ENCODE measurements around the gene HTD2. TPM values are rescaled to one million over a fixed set of nuclear protein-coding genes. Genes with fewer than 3 reads are reported as not detected.

The HTD2 gene
- 10 to 100 TPM; 14.6 to 15.1 TPM for total RNA-seq
- 16.4 TPM for polyA plus RNA-seq (ENCODE audit: insufficient read depth, low read depth, low replicate concordance)
- long read RNA-seq, donor 1, transcript HTD2-201 (5 exons, 1,508 nt): major isoform, 8 of 12 reads
- long read RNA-seq, donor 1, partial matches to known transcripts: 0 of 12 reads
- long read RNA-seq, donor 1, other reads (novel, unspliced or antisense): 0 of 12 reads
- long read RNA-seq, donor 2, partial matches to known transcripts: 0 of 1 reads
- long read RNA-seq, donor 2, other reads (novel, unspliced or antisense): 0 of 1 reads

DNA sequence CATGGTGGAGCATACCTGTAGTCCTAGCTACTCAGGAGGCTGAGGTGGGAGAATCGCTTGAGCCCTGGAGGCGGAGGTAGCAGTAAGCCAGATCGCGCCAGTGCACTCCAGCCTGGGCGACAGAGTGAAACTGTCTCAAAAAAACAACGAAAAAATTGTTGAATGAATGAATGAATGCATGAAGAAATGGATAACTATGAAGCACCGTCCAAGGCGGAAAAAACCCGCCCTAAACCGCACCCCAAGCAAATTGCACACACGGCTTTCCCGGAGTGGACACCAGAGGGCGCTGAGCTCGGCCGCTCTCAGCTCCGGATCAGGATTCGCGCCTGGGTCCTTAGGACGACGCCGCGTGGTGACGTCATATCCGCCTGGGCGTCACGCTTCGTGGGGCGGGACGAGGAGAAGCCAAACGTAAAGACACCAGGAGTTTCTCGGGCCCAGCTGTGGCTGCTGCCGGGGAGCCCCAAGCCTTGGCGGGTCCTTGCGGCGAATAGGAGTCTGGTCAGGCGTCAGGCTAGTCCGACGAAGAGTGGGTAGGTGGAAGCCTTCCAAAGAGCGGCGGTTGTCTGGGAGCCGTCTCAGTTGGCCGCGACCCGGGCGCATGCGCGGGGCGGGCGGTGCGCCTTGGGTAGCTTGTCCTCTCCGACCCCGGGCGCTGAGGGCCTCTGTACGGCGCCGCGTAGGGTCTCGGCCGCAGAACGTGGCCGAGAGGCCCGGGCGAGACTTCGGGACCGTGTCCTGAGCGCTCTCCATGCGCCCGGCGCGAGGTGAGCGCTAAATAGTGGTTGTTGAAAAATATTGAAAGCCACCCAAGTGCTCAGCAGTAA is at the start of gene HTD2, which contains the start of gene RPP14:
HTD2 (plus strand) TSS at position 639 of the 830 bp plus-strand sequence. CDS start 11,094 bp downstream, outside the sequence.
RPP14 (plus strand) TSS at position 364 of the 830 bp plus-strand sequence. CDS start 4,085 bp downstream, outside the sequence.
- no peaks in the 10 kb centered on the region for H3K27me3 ChIP-seq
- peak; percentile 97 for DNase-seq
- intact Hi-C loops (cut with DNase I; ENCODE audit: low total_unique reads): no loop called here
- peak within 1 kb of the TSS; percentile 68 to 80 for H3K4me3 ChIP-seq
- H3K27ac ChIP-seq: peak within 1 kb of the TSS; percentile 97 to 98
- H3K4me1 ChIP-seq: peaks cover 15% of the 10 kb centered on the region
- no peaks in the 10 kb centered on the region for H3K9me3 ChIP-seq
- TF ChIP-seq, protein P1, sequence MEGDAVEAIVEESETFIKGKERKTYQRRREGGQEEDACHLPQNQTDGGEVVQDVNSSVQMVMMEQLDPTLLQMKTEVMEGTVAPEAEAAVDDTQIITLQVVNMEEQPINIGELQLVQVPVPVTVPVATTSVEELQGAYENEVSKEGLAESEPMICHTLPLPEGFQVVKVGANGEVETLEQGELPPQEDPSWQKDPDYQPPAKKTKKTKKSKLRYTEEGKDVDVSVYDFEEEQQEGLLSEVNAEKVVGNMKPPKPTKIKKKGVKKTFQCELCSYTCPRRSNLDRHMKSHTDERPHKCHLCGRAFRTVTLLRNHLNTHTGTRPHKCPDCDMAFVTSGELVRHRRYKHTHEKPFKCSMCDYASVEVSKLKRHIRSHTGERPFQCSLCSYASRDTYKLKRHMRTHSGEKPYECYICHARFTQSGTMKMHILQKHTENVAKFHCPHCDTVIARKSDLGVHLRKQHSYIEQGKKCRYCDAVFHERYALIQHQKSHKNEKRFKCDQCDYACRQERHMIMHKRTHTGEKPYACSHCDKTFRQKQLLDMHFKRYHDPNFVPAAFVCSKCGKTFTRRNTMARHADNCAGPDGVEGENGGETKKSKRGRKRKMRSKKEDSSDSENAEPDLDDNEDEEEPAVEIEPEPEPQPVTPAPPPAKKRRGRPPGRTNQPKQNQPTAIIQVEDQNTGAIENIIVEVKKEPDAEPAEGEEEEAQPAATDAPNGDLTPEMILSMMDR (IDR thresholded peaks at IDR 0.05): peak; percentile 98 to 100 (median 98)
- no peak for TF ChIP-seq POLR2A (IDR thresholded peaks at IDR 0.05)
- 3 to 8% methylated on average over 31 to 71 of the region's 71 CpGs for WGBS, 2 donors
- H3K36me3 ChIP-seq (ENCODE audit: low read depth, missing control alignments): no peaks in the 10 kb centered on the region

DNA sequence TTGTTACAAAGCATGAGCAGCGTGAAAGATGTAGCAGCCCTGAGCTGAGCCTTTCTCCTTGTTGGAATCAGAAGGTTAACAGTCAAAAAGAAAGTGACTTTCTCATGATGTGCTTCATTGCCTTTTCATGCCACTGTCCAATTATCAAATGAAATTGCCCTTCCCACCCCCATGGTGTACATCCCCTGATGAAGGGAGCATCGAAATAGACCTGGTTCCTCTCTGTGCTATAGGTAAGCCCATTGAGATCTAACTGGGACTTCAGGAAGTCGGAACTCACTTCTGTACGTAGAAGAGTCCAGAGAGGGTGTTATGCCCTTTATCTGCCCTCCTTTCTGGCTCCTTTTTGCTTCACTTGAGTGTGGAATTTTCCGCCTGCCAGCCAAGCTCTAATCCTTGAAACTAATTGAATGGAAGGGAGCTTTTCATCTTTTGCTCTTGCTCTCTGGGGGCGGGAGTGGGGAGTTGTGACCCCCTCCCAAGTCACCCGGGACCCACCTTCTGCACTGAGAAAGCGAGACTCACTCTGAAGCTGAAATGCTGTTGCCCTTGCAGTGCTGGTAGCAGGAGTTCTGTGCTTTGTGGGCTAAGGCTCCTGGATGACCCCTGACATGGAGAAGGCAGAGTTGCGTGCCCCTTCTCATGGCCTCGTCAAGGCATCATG is 47.8 kb upstream of the HTD2 start:
- Histone ChIP-seq H3K4me3 (no peak overlapping the region), H3K4me1 (no peaks in the 10 kb centered on the region)

DNA sequence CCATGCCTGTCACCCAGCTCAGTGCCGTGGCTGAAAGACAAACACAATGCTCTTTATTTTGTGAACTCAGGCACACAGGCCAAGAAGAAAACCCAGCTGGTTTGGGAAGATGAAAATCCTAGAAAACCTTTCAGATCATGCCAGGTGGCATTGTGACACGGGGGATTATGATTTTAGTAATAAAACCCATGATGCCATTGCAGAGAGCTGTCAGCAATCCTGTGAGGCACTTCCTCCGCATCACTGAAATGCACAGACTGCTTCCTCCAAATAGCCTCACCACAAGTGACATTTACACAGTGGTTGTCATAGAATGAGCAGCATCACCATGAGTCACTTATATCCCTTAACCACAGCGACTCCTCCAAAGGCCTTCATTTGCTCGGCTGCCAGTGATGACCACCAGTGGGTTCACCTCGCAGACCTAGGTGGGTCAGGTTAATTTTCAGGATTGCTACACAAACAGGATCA is 46.0 kb upstream of the HTD2 start:
- TF ChIP-seq, protein P1 (IDR thresholded peaks at IDR 0.05): no peak
- TF ChIP-seq POLR2A (IDR thresholded peaks at IDR 0.05): no peak
- intact Hi-C loops (cut with DNase I; ENCODE audit: low total_unique reads): no loop called here
- H3K4me1 ChIP-seq: no peaks in the 10 kb centered on the region
- WGBS, 2 donors: 95 to 96% methylated on average over 6 of the region's 6 CpGs
- H3K9me3 ChIP-seq: no peaks in the 10 kb centered on the region
- no peak for DNase-seq
- no peaks in the 10 kb centered on the region for H3K36me3 ChIP-seq (ENCODE audit: low read depth, missing control alignments)
- H3K27me3 ChIP-seq: no peaks in the 10 kb centered on the region
- no peak overlapping the region for H3K4me3 ChIP-seq
- no peak overlapping the region for H3K27ac ChIP-seq

More for the DNA sequence above, 47.8 kb upstream of the HTD2 start:
- Histone ChIP-seq H3K9me3 (no peaks in the 10 kb centered on the region), H3K27ac (no peak overlapping the region), H3K27me3 (no peaks in the 10 kb centered on the region), H3K36me3 (ENCODE audit: low read depth, missing control alignments) (no peaks in the 10 kb centered on the region)
- intact Hi-C loops (cut with DNase I; ENCODE audit: low total_unique reads): no loop called here
- WGBS, 2 donors: 89 to 95% methylated on average over 8 to 10 of the region's 10 CpGs
- no peak for TF ChIP-seq POLR2A (IDR thresholded peaks at IDR 0.05)
- TF ChIP-seq, protein P1 (IDR thresholded peaks at IDR 0.05): no peak
- DNase-seq: no peak

DNA sequence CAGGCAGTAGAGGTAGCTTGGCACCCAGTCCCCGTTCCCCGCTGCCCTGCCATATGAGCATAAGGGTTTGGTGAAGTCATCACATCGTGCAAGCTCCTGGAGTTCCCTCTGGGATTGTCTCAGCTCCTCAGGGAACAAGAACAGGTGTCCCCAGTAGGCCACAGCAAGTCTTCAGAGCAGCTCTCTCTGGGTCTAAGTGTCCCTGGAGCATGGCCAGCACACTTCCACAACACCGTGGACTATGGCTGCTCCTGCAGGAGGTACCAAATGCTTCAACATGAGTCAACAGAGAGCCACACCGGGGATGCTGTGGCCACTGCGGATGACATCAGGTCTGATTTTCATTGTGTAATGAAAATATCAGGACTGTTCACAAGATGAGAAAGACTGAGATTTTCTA is 45.6 kb upstream of the HTD2 start:
- H3K27ac ChIP-seq: no peak overlapping the region
- 83 to 84% methylated on average over 4 to 6 of the region's 6 CpGs for WGBS, 2 donors
- no peaks in the 10 kb centered on the region for H3K36me3 ChIP-seq (ENCODE audit: low read depth, missing control alignments)
- no peak for DNase-seq
- no peaks in the 10 kb centered on the region for H3K9me3 ChIP-seq
- H3K4me1 ChIP-seq: no peaks in the 10 kb centered on the region
- intact Hi-C loops (cut with DNase I; ENCODE audit: low total_unique reads): no loop called here
- H3K4me3 ChIP-seq: no peak overlapping the region
- no peaks in the 10 kb centered on the region for H3K27me3 ChIP-seq
- no peak for TF ChIP-seq POLR2A (IDR thresholded peaks at IDR 0.05)
- TF ChIP-seq, protein P1 (IDR thresholded peaks at IDR 0.05): no peak
